Breast epithelium (tissue), 4 donors: Measurements from ENCODE around the gene YAP1. TPM values are rescaled to one million over a fixed set of nuclear protein-coding genes. Genes with fewer than 3 reads are reported as not detected.

Source experiments
- DNase-seq, 2 donors: peaks; one replicate each; pipeline ENCODE4 v3.0.0-alpha.2; 2019; ENCODE audit warnings: low spot score in 2 of 2
- H3K27ac ChIP-seq, 2 donors: fragments of 200-600 bp; sonication (generic) in 1 of 2; one replicate each; pipeline ENCODE4 v1.5.1; 2016 to 2019; ENCODE audit warnings: mild to moderate bottlenecking in 1 of 2
- H3K27me3 ChIP-seq, 2 donors: fragments of 200-600 bp; sonication (generic) in 1 of 2; one replicate each; pipeline versions ENCODE4 v1.5.1 to v1.6.0; 2017 to 2019; ENCODE audit warnings: control low read depth in 1 of 2, mild to moderate bottlenecking in 1 of 2
- H3K36me3 ChIP-seq: fragments of 200-600 bp; one replicate; pipeline ENCODE4 v1.5.1; 2019
- H3K4me1 ChIP-seq, 2 donors: fragments of 200-600 bp; sonication (generic); one replicate each; pipeline ENCODE4 v1.5.1; 2016 to 2019; ENCODE audit warnings: control low read depth in 1 of 2
- H3K4me3 ChIP-seq, 3 donors: fragments of 200-600 bp; sonication (generic); 1 replicate in 2 of 3; 2 replicates in 1 of 3; pipeline ENCODE4 v1.5.1; 2016 to 2019; ENCODE audit warnings: mild to moderate bottlenecking in 3 of 3, moderate library complexity in 2 of 3
- H3K9me3 ChIP-seq, 2 donors: fragments of 200-600 bp; sonication (generic) in 1 of 2; one replicate each; pipeline ENCODE4 v1.5.1; 2016 to 2019; ENCODE audit warnings: control low read depth in 1 of 2
- CTCF ChIP-seq, 3 donors: fragments of 450-650 bp; IDR thresholded peaks; one replicate each; pipeline ENCODE4 v1.5.1; 2016 to 2017; ENCODE audit warnings: antibody characterized with exemption in 3 of 3, mild to moderate bottlenecking in 3 of 3, moderate library complexity in 3 of 3
- POLR2A ChIP-seq: fragments of 450-650 bp; IDR thresholded peaks from one replicate; pipeline ENCODE4 v1.6.1; 2016; ENCODE audit warnings: antibody characterized with exemption, mild to moderate bottlenecking, moderate library complexity
- POLR2AphosphoS5 ChIP-seq, 3 donors: sonication (generic); formaldehyde crosslinking; IDR thresholded peaks; one replicate each; pipeline ENCODE4 v1.6.1; 2017; ENCODE audit warnings: antibody characterized with exemption in 3 of 3
- intact Hi-C: fragments of 100-400 bp; cut with DNase I; formaldehyde crosslinking; loops from one replicate; pipeline ENCODE4 v1.15.1; 2023; ENCODE audit warnings: low total_unique reads
- total RNA-seq, 3 donors: library from RNA; depleted of rRNA; stranded (reverse); fragments of >200 nt; gene quantifications; one replicate each; pipeline ENCODE4 v1.1.0, GENCODE V29; 2016

The YAP1 gene
- total RNA-seq, 3 donors from 2014 or later = 179 to 215 (median 184) TPM

DNA sequence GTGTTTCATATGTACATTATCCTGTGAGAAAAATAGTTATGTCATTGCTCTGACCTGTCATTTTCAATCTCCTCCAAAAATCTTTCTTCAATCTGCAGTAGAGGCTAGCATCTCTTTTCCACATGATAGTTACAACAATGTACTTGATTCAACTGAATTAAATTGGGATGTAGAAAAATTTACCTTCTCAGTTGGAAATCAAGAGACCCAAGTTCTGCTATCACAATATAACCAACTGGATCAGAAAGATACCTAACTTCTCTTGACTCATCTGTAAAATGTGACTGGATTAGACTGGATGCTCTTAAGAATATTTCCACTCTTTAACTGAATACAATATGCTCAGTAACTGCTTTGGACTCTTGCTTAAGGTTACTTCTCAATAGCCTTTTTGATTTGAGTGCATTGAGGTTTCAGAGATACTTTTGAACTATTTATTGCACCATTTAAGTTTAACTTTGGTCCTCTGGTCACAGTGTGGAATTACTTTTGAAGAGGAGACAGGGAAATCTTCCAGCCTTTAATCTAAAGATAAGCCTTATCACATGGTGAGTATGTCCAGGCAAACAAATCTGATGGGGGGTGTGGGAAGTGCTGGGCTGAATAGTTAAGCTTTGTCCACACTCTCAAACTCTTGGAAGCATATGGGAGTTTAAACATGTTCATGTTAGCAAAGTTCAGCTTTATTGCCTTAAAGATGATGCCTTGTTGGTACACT, 82.3 kb downstream of the YAP1 start:
- intact Hi-C loops = loop anchor here (5.0 kb wide), 1 partner anchor 130 kb away; no protein-coding TSS in a partner anchor
- Histone ChIP-seq H3K4me1 (peaks cover 0 to under 1% of the 10 kb centered on the region in 2 donors), H3K27me3 (no peaks in the 10 kb centered on the region), H3K9me3 (no peaks in the 10 kb centered on the region), H3K36me3 (no peaks in the 10 kb centered on the region), H3K4me3 (no peak overlapping the region), H3K27ac (no peak overlapping the region)
- no peak for TF ChIP-seq POLR2A
- TF ChIP-seq POLR2AphosphoS5 (IDR thresholded peaks at IDR 0.05) = no peak
- TF ChIP-seq CTCF (IDR thresholded peaks at IDR 0.05) = no peak
- no peak for DNase-seq

DNA sequence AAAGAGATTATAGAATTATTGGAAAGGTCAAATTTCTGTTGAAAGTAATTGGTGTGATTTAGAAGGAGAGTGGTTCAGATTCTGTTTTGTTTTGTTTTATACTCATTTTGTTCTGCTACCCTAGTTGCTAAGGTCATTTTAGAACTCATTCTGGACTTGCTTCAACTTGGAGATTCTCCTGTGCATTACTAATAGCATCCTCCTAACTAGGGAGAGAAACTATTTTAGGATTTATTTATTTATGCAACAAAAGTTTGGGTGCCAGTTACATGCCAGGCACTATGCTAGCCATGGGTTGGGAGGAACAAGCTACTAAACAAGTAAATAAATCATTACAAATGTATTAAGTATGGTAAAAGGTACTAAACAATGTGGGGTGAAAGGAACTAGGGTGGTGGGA, 84.0 kb downstream of the YAP1 start:
- intact Hi-C loops = loop anchor here (5.0 kb wide), 1 partner anchor 128 kb away; no protein-coding TSS in a partner anchor
- Histone ChIP-seq H3K4me3 (no peak overlapping the region), H3K36me3 (no peaks in the 10 kb centered on the region), H3K27me3 (no peaks in the 10 kb centered on the region), H3K4me1 (peaks cover 0 to 7% of the 10 kb centered on the region in 2 donors), H3K9me3 (no peaks in the 10 kb centered on the region), H3K27ac (no peak overlapping the region)
- no peak for DNase-seq
- TF ChIP-seq POLR2AphosphoS5 (IDR thresholded peaks at IDR 0.05) (no peak), CTCF (IDR thresholded peaks at IDR 0.05) (no peak), POLR2A (no peak)

DNA sequence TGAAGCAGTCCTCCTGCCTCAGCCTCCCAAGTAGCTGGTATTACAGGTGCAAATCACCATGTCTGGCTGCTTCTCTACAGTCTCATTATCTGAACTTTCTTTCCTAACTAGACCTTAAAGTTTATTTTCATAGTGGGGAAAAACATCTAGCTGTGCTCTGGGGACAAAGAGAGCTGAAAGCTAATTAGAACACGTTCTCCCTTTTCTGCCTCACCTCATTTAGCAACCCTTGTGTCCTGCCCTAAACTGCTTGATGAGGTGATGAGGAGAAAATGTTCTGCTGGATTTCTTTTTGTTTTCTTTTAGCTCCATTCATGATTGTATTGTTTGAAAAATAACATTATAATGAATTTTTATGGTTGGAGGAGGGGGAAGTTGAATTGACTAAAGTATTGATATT, 84.7 kb downstream of the YAP1 start:
- no peak for DNase-seq
- peaks cover 0 to 7% of the 10 kb centered on the region in 2 donors for H3K4me1 ChIP-seq
- no peaks in the 10 kb centered on the region for H3K36me3 ChIP-seq
- H3K27ac ChIP-seq = no peak overlapping the region
- H3K9me3 ChIP-seq = no peaks in the 10 kb centered on the region
- intact Hi-C loops = loop anchor here (5.0 kb wide), 1 partner anchor 127 kb away; no protein-coding TSS in a partner anchor
- H3K4me3 ChIP-seq = no peak overlapping the region
- H3K27me3 ChIP-seq = no peaks in the 10 kb centered on the region
- TF ChIP-seq POLR2AphosphoS5 (IDR thresholded peaks at IDR 0.05) (peak in 1 of 3 donors; percentile 47), CTCF (IDR thresholded peaks at IDR 0.05) (no peak)

- no peaks in the 10 kb centered on the region for H3K36me3 ChIP-seq
- H3K27ac ChIP-seq = no peak overlapping the region
- TF ChIP-seq POLR2A = no peak
- no peaks in the 10 kb centered on the region for H3K27me3 ChIP-seq
- H3K4me3 ChIP-seq = no peak overlapping the region
- H3K9me3 ChIP-seq = no peaks in the 10 kb centered on the region
- DNase-seq = no peak
- intact Hi-C loops = no loop called here
- H3K4me1 ChIP-seq = peaks cover 0 to 7% of the 10 kb centered on the region in 2 donors
These were observed 86.1 kb downstream of the YAP1 start for GRCh38 chr11:102196351-102196750.

GRCh38 chr11:102196816-102197215, 86.6 kb downstream of the YAP1 start:
- Histone ChIP-seq H3K4me3 (no peak overlapping the region), H3K9me3 (no peaks in the 10 kb centered on the region), H3K36me3 (no peaks in the 10 kb centered on the region), H3K27ac (no peak overlapping the region), H3K4me1 (peaks cover 0 to 7% of the 10 kb centered on the region in 2 donors), H3K27me3 (no peaks in the 10 kb centered on the region)
- TF ChIP-seq CTCF (IDR thresholded peaks at IDR 0.05) (no peak), POLR2A (no peak), POLR2AphosphoS5 (IDR thresholded peaks at IDR 0.05) (no peak)
- intact Hi-C loops = no loop called here
- no peak for DNase-seq
